K562 (cell line): Measurements from ENCODE around the gene PDZD8. TPM values are rescaled to one million over a fixed set of nuclear protein-coding genes. Genes with fewer than 3 reads are reported as not detected.

Experiments
- BRF1 ChIP-seq: IDR thresholded peaks from 3 replicates; pipeline ENCODE4 v1.6.1; 2011; ENCODE audit warnings: borderline replicate concordance, mild to moderate bottlenecking; ENCODE audit not compliant: insufficient read length; ENCODE audit errors: extremely low read depth
- COPS2 ChIP-seq: fragments of 450-650 bp; conservative IDR thresholded peaks from 2 replicates; pipeline ENCODE4 v1.6.1; 2016; ENCODE audit warnings: mild to moderate bottlenecking, moderate library complexity
- ESRRA ChIP-seq: fragments of 450-650 bp; IDR thresholded peaks from 2 replicates; pipeline ENCODE4 v1.6.1; 2014; ENCODE audit warnings: low read depth, mild to moderate bottlenecking, moderate library complexity, borderline replicate concordance
- FIP1L1 ChIP-seq: fragments of 200-400 bp; formaldehyde crosslinking; IDR thresholded peaks from 2 replicates; pipeline ENCODE4 v1.6.1; 2018; ENCODE audit warnings: mild to moderate bottlenecking, low read depth, low read length; ENCODE audit not compliant: poor library complexity, severe bottlenecking
- FOXK2 ChIP-seq, 2 experiments: fragments of 450-650 bp; IDR thresholded peaks in 1 of 2; conservative IDR thresholded peaks in 1 of 2; 2 replicates each; pipeline ENCODE4 v1.6.1; 2016; ENCODE audit warnings: low read depth in 2 of 2, mild to moderate bottlenecking in 1 of 2
- HDAC2 ChIP-seq: fragments of 450-650 bp; IDR thresholded peaks from 2 replicates; pipeline ENCODE4 v1.6.1; 2016; ENCODE audit warnings: mild to moderate bottlenecking
- HDGF ChIP-seq: fragments of 450-650 bp; IDR thresholded peaks from 2 replicates; pipeline ENCODE4 v1.6.1; 2016
- LCOR ChIP-seq: sonication (generic); formaldehyde crosslinking; IDR thresholded peaks from 2 replicates; pipeline ENCODE4 v1.8.0; 2022; ENCODE audit warnings: mild to moderate bottlenecking, missing genetic modification reagents
- MCM3 ChIP-seq: fragments of 450-650 bp; IDR thresholded peaks from 2 replicates; pipeline ENCODE4 v1.6.1; 2016
- MYNN ChIP-seq, 2 experiments: sonication (generic); formaldehyde crosslinking in 1 of 2; IDR thresholded peaks; 2 replicates each; pipeline versions ENCODE4 v1.5.0 to v1.6.1; 2016 to 2020; ENCODE audit warnings: antibody characterized with exemption in 1 of 2, missing genetic modification reagents in 1 of 2
- NFIC ChIP-seq: fragments of 450-650 bp; IDR thresholded peaks from 2 replicates; pipeline ENCODE4 v1.6.1; 2017; ENCODE audit warnings: mild to moderate bottlenecking, inconsistent platforms
- PHB ChIP-seq: fragments of 250-450 bp; sonication (Bioruptor Pico); IDR thresholded peaks from 2 replicates; pipeline ENCODE4 v1.5.0; 2021
- PHF21A ChIP-seq: fragments of 450-650 bp; IDR thresholded peaks from 2 replicates; pipeline ENCODE4 v1.6.1; 2017; ENCODE audit warnings: low read depth, borderline replicate concordance
- RFX1 ChIP-seq: fragments of 450-650 bp; IDR thresholded peaks from 2 replicates; pipeline ENCODE4 v1.6.1; 2016; ENCODE audit warnings: mild to moderate bottlenecking, moderate library complexity
- SIX5 ChIP-seq, 2 experiments: IDR thresholded peaks; 2 replicates each; pipeline ENCODE4 v1.6.1; 2011; ENCODE audit warnings: low read length in 2 of 2, borderline replicate concordance in 1 of 2, low read depth in 1 of 2, mild to moderate bottlenecking in 1 of 2, moderate library complexity in 1 of 2; ENCODE audit not compliant: insufficient read depth in 1 of 2
- SNRNP70 ChIP-seq: fragments of 200-400 bp; formaldehyde crosslinking; optimal IDR thresholded peaks from 2 replicates; pipeline ENCODE3; 2017; ENCODE audit warnings: low read depth, low read length
- STAT5B ChIP-seq: fragments of 250-450 bp; sonication (Bioruptor Pico); IDR thresholded peaks from 2 replicates; pipeline ENCODE4 v1.8.0; 2021; ENCODE audit warnings: mild to moderate bottlenecking, inconsistent platforms
- WHSC1 ChIP-seq: IDR thresholded peaks from one replicate; pipeline ENCODE4 v1.6.1; 2012; ENCODE audit warnings: low read length, control low read depth, inconsistent platforms
- XRCC5 ChIP-seq: fragments of 200-400 bp; formaldehyde crosslinking; IDR thresholded peaks from 2 replicates; pipeline ENCODE4 v1.6.1; 2017; ENCODE audit warnings: low read depth, mild to moderate bottlenecking, low read length
- ZNF263 ChIP-seq: sonication (generic); formaldehyde crosslinking; IDR thresholded peaks from 2 replicates; pipeline ENCODE4 v1.8.0; 2022; ENCODE audit warnings: mild to moderate bottlenecking, missing genetic modification reagents, borderline replicate concordance
- ZNF347 ChIP-seq: fragments of 450-650 bp; formaldehyde crosslinking; IDR thresholded peaks from 2 replicates; pipeline ENCODE4 v1.4.0; 2020; ENCODE audit warnings: low read depth, mild to moderate bottlenecking, moderate library complexity
- ZNF696 ChIP-seq: fragments of 250-450 bp; sonication (Bioruptor Pico); conservative IDR thresholded peaks from 2 replicates; pipeline ENCODE4 v1.4.0; 2020; ENCODE audit warnings: mild to moderate bottlenecking, moderate library complexity
- polyA plus RNA-seq, 8 experiments: library from polyadenylated mRNA; depleted of rRNA in 4 of 8; stranded (reverse) in 5 of 8; unstranded in 3 of 8; fragments of >200 nt; fragmentation: Nextera tagmentation in 2 of 8; fragmentation: Illumina TruSeq in 1 of 8; extraction: Ambion mirVana in 2 of 8; extraction: Trizol in 1 of 8; gene quantifications; 2 replicates each; pipeline versions ENCODE4 v1.2.1 to v1.2.3, GENCODE V29; 2011 to 2014; ENCODE audit warnings: inconsistent platforms in 1 of 8, missing spikeins in 1 of 8
- total RNA-seq, 7 experiments: library from RNA; depleted of rRNA in 6 of 7; stranded (reverse); fragments of >200 nt in 6 of 7; fragmentation: Illumina TruSeq in 2 of 7; extraction: Trizol in 2 of 7; gene quantifications; 2 replicates each; pipeline versions ENCODE4 v1.2.1 to v1.2.3, GENCODE V29; 2011 to 2021; ENCODE audit warnings: low replicate concordance in 1 of 7
- TF ChIP-seq, protein P1 (sequence below): fragments of 250-450 bp; sonication (Bioruptor Pico); IDR thresholded peaks from 2 replicates; pipeline ENCODE4 v1.5.0; 2021; ENCODE audit warnings: mild to moderate bottlenecking, borderline replicate concordance
- TF ChIP-seq, protein P2 (sequence below): sonication (generic); formaldehyde crosslinking; IDR thresholded peaks from 2 replicates; pipeline ENCODE4 v1.5.0; 2020; ENCODE audit warnings: missing genetic modification reagents
- TF ChIP-seq, protein P3 (sequence below): sonication (generic); formaldehyde crosslinking; IDR thresholded peaks from 2 replicates; pipeline ENCODE4 v1.9.0; 2022; ENCODE audit warnings: mild to moderate bottlenecking, missing genetic modification reagents
- TF ChIP-seq, protein P4 (sequence below): fragments of 450-650 bp; formaldehyde crosslinking; IDR thresholded peaks from 2 replicates; pipeline ENCODE4 v1.4.0; 2020; ENCODE audit warnings: mild to moderate bottlenecking

PDZD8 gene
- total and polyA plus RNA-seq, 9 of the 15 experiments (the other 6 are each of a cell fraction or from before 2014, with no cell fraction given) = 5.5 to 53.4 (median 36.8) TPM

DNA sequence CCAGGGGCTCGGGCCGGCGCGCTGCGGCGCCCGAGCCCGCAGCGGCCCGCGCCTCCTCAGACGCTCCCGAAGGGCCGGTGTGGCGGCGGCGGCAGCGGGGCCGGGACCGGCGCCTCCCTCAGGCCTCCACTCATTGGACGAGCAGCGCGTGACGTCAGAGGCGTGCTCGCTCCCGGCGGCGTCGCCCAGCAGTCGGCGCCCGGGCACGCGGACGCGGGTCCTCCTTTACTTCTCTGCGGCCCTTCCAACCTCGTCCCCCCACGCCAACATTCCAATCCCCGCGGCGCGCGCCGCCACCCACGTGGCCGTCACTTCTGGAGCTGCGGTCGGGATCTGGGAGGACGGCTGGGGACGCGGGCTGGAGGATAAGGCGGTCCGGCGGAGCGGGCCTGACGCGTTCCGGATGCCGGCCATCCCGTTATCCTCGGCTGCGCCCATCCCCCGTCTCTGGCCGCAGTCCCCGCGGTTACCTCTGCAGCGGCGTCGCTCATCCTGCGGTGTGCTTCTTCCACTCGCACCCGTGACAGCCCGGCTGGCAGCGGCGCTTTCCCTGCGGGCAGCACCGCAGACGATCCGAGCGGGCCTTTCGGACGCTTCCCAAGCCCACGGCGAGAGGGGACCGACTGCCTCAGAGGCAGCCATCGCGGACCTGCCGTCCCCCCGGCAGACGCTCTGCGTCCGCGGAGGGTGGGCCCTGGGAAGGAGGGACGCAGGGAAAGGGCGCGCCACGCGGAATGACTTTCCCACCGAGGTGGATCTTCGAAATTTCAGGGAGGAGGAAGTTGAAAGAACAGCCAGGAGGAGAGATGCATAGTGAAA, at the start of gene PDZD8 (continued):
- TF ChIP-seq WHSC1 (no peak), SNRNP70 (no peak), MCM3 (no peak), COPS2 (no peak), SIX5 (IDR thresholded peaks at IDR 0.05; ENCODE audit: borderline replicate concordance in 1 of 2, insufficient read depth in 1 of 2, low read depth in 1 of 2, low read length in 2 of 2) (no peak), PHF21A (0 out of 2 replicates have a peak, but pooled peaks have one; percentile 9), ZNF263 (CRISPR knock-in tag) (0 out of 2 replicates have a peak, but pooled peaks have one; percentile 54), LCOR (no peak), ZNF347 (CRISPR knock-in tag) (no peak), ESRRA (no peak; the same call in 1 of the 2 replicates), BRF1 (no peak), MYNN (IDR thresholded peaks at IDR 0.05) (no peak), MYNN (CRISPR knock-in tag; IDR thresholded peaks at IDR 0.05) (no peak), HDGF (no peak), RFX1 (no peak), NFIC (no peak), XRCC5 (no peak), FIP1L1 (no peak), ZNF696 (no peak), STAT5B (CRISPR knock-in tag) (no peak), FOXK2 (conservative IDR thresholded peaks at IDR 0.05 in 1 of 2, IDR thresholded peaks at IDR 0.05 in 1 of 2; ENCODE audit: low read depth in 2 of 2) (no peak), HDAC2 (no peak), PHB (CRISPR knock-in tag) (peak; percentile 63; the same call in 1 of the 2 replicates)
- TF ChIP-seq, protein P1, sequence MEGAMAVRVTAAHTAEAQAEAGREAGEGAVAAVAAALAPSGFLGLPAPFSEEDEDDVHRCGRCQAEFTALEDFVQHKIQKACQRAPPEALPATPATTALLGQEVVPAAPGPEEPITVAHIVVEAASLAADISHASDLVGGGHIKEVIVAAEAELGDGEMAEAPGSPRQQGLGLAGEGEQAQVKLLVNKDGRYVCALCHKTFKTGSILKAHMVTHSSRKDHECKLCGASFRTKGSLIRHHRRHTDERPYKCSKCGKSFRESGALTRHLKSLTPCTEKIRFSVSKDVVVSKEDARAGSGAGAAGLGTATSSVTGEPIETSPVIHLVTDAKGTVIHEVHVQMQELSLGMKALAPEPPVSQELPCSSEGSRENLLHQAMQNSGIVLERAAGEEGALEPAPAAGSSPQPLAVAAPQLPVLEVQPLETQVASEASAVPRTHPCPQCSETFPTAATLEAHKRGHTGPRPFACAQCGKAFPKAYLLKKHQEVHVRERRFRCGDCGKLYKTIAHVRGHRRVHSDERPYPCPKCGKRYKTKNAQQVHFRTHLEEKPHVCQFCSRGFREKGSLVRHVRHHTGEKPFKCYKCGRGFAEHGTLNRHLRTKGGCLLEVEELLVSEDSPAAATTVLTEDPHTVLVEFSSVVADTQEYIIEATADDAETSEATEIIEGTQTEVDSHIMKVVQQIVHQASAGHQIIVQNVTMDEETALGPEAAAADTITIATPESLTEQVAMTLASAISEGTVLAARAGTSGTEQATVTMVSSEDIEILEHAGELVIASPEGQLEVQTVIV (CRISPR knock-in tag) = no peak
- TF ChIP-seq, protein P2, sequence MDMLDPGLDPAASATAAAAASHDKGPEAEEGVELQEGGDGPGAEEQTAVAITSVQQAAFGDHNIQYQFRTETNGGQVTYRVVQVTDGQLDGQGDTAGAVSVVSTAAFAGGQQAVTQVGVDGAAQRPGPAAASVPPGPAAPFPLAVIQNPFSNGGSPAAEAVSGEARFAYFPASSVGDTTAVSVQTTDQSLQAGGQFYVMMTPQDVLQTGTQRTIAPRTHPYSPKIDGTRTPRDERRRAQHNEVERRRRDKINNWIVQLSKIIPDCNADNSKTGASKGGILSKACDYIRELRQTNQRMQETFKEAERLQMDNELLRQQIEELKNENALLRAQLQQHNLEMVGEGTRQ (CRISPR knock-in tag) = 0 out of 2 replicates have a peak, but pooled peaks have one; percentile 17
- TF ChIP-seq, protein P3, sequence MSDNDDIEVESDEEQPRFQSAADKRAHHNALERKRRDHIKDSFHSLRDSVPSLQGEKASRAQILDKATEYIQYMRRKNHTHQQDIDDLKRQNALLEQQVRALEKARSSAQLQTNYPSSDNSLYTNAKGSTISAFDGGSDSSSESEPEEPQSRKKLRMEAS (CRISPR knock-in tag) = peak; percentile 94
- TF ChIP-seq, protein P4, sequence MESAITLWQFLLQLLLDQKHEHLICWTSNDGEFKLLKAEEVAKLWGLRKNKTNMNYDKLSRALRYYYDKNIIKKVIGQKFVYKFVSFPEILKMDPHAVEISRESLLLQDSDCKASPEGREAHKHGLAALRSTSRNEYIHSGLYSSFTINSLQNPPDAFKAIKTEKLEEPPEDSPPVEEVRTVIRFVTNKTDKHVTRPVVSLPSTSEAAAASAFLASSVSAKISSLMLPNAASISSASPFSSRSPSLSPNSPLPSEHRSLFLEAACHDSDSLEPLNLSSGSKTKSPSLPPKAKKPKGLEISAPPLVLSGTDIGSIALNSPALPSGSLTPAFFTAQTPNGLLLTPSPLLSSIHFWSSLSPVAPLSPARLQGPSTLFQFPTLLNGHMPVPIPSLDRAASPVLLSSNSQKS (CRISPR knock-in tag) = no peak
